Neural progenitor cell (in vitro differentiated cells): ENCODE data around the gene SLC38A8. TPM values are rescaled to one million over a fixed set of nuclear protein-coding genes. Genes with fewer than 3 reads are reported as not detected.

ENCODE experiments used
- DNase-seq: peaks from one replicate; pipeline ENCODE4 v3.0.0-alpha.2; 2016; ENCODE audit warnings: low spot score
- H2AFZ ChIP-seq: fragments of 200-600 bp; sonication (generic); replicated peaks from 2 replicates; pipeline ENCODE4 v1.6.1; 2016; ENCODE audit warnings: antibody characterized with exemption
- H3F3A ChIP-seq: fragments of 200-600 bp; sonication (generic); 2 replicates; pipeline ENCODE4 v1.6.1; 2016; ENCODE audit warnings: antibody characterized with exemption, low read depth
- H3K27ac ChIP-seq: fragments of 200-600 bp; sonication (generic); 2 replicates; pipeline ENCODE4 v1.5.1; 2016; ENCODE audit warnings: mild to moderate bottlenecking
- H3K27me3 ChIP-seq: fragments of 200-600 bp; sonication (generic); 2 replicates; pipeline ENCODE4 v1.6.1; 2016; ENCODE audit warnings: mild to moderate bottlenecking, moderate library complexity
- H3K36me3 ChIP-seq: fragments of 200-600 bp; sonication (generic); 2 replicates; pipeline ENCODE4 v1.5.1; 2016
- H3K4me1 ChIP-seq: fragments of 200-600 bp; sonication (generic); 2 replicates; pipeline ENCODE4 v1.6.1; 2016; ENCODE audit warnings: mixed run types
- H3K4me2 ChIP-seq: fragments of 200-600 bp; sonication (generic); 2 replicates; pipeline ENCODE4 v1.6.1; 2016
- H3K4me3 ChIP-seq: fragments of 200-600 bp; sonication (generic); 2 replicates; pipeline ENCODE4 v1.5.1; 2016
- H3K79me2 ChIP-seq: fragments of 200-600 bp; sonication (generic); 2 replicates; pipeline ENCODE4 v1.6.1; 2016; ENCODE audit warnings: low read depth
- H3K9ac ChIP-seq: fragments of 200-600 bp; sonication (generic); 2 replicates; pipeline ENCODE4 v1.6.1; 2016
- H3K9me3 ChIP-seq: fragments of 200-600 bp; sonication (generic); 2 replicates; pipeline ENCODE4 v1.5.1; 2016; ENCODE audit warnings: low read depth
- H4K20me1 ChIP-seq: fragments of 200-600 bp; sonication (generic); 2 replicates; pipeline ENCODE4 v1.6.1; 2016; ENCODE audit warnings: low read depth
- H3K27ac Mint-ChIP-seq: 3 replicates; pipeline ENCODE4 v1.8.0; 2021; ENCODE audit warnings: mixed read lengths
- H3K27me3 Mint-ChIP-seq: 2 replicates; pipeline ENCODE4 v1.8.0; 2022; ENCODE audit warnings: low read depth, mild to moderate bottlenecking, inconsistent platforms, moderate library complexity, mixed read lengths; ENCODE audit not compliant: insufficient read depth
- H3K36me3 Mint-ChIP-seq: 3 replicates; pipeline ENCODE4 v1.8.0; 2021; ENCODE audit warnings: mixed read lengths
- H3K4me1 Mint-ChIP-seq: 3 replicates; pipeline ENCODE4 v1.8.0; 2021; ENCODE audit warnings: mixed read lengths
- H3K4me3 Mint-ChIP-seq: 3 replicates; pipeline ENCODE4 v1.8.0; 2021; ENCODE audit warnings: mild to moderate bottlenecking, moderate library complexity, mixed read lengths
- H3K9me3 Mint-ChIP-seq: 3 replicates; pipeline ENCODE4 v1.8.0; 2020; ENCODE audit warnings: mixed read lengths
- EZH2 ChIP-seq: fragments of 200-600 bp; sonication (generic); IDR thresholded peaks from 2 replicates; pipeline ENCODE4 v1.6.1; 2017; ENCODE audit warnings: antibody characterized with exemption, mild to moderate bottlenecking, moderate library complexity
- EZH2phosphoT487 ChIP-seq: fragments of 200-600 bp; sonication (generic); IDR thresholded peaks from 2 replicates; pipeline ENCODE4 v1.6.1; 2017; ENCODE audit warnings: antibody characterized with exemption
- total RNA-seq: library from RNA; depleted of rRNA; stranded (reverse); fragments of >200 nt; gene quantifications from 2 replicates; pipeline ENCODE4 v1.2.3, GENCODE V29; 2015; ENCODE audit warnings: low replicate concordance
- TF ChIP-seq, protein P1 (sequence below): fragments of 200-600 bp; sonication (generic); IDR thresholded peaks from 2 replicates; pipeline ENCODE4 v1.5.1; 2017; ENCODE audit warnings: antibody characterized with exemption, mild to moderate bottlenecking

SLC38A8 gene
- total RNA-seq, 1 donor from 2014 or later = not detected

DNA sequence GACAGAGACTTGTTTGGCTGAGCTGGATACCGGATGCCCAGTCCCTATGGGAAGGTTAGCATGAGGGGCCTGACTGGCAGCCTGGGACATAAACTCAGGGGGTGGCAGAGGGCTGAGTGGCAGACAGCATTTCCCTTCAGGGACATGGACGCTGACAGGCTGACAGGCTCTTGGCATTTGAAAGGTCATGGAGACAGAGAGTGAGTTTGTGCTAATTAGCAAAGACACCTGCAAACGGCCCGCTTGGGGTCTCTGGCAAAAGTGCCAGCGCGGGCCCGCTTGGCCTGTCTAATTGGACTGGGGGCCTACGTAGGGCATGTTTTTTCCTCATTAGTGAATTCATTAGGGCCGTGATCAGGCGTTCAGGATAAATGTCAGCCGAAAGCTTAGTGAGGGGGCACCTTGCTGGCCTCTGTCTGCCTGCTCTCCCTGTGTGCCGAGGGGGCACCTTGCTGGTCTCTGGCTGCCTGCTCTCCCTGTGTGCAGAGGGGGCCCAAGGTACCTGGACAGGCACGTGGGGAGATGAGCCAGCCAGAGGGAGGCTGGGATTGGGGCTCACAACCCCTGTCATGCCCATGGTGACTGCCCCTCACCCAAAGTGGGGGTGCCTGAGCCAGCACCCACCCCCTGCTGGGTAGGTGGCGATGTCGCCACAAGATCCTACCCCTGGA is 66.9 kb downstream of the SLC38A8 start:
- H3K79me2 ChIP-seq = no peaks in the 10 kb centered on the region
- Mint-ChIP-seq H3K27me3 (peaks cover 8% of the 10 kb centered on the region), H3K9me3 (peaks cover 24% of the 10 kb centered on the region), H3K27ac (no peak overlapping the region), H3K4me3 (no peak overlapping the region), H3K4me1 (peaks cover 43% of the 10 kb centered on the region), H3K36me3 (peaks cover 28% of the 10 kb centered on the region)
- H3K4me3 ChIP-seq = no peak overlapping the region
- no peaks in the 10 kb centered on the region for H3K9me3 ChIP-seq
- H3K27me3 ChIP-seq = no peaks in the 10 kb centered on the region
- H3K9ac ChIP-seq = no peak overlapping the region
- no peak overlapping the region for H3K4me2 ChIP-seq
- peaks cover 7% of the 10 kb centered on the region for H4K20me1 ChIP-seq
- no peak overlapping the region for H3K27ac ChIP-seq
- no peak for DNase-seq
- peaks cover 10% of the 10 kb centered on the region for H3F3A ChIP-seq
- no peak overlapping the region for H2AFZ ChIP-seq
- no peaks in the 10 kb centered on the region for H3K36me3 ChIP-seq
- TF ChIP-seq EZH2phosphoT487 (no peak), EZH2 (no peak)
- TF ChIP-seq, protein P1, sequence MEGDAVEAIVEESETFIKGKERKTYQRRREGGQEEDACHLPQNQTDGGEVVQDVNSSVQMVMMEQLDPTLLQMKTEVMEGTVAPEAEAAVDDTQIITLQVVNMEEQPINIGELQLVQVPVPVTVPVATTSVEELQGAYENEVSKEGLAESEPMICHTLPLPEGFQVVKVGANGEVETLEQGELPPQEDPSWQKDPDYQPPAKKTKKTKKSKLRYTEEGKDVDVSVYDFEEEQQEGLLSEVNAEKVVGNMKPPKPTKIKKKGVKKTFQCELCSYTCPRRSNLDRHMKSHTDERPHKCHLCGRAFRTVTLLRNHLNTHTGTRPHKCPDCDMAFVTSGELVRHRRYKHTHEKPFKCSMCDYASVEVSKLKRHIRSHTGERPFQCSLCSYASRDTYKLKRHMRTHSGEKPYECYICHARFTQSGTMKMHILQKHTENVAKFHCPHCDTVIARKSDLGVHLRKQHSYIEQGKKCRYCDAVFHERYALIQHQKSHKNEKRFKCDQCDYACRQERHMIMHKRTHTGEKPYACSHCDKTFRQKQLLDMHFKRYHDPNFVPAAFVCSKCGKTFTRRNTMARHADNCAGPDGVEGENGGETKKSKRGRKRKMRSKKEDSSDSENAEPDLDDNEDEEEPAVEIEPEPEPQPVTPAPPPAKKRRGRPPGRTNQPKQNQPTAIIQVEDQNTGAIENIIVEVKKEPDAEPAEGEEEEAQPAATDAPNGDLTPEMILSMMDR = no peak
- peaks cover 12% of the 10 kb centered on the region for H3K4me1 ChIP-seq

DNA sequence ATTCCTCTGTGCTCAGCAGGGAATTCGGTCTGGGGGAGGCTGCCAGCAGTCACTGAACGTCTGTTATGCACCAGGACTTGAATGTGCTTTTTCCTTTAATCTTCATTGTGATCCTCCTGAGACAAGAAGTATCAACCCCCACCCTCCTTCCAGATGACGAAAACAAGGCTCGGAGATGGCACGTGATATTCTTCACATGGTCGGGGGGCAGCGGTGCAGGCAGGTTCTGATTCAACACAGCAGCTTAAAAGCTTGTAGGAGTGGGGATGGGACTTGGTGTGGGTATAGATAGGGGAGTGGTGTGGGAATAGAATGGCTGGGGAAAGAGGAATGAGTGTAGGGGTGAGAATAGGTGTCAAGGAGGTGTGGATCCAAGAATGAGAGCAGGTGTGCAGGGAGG is 68.1 kb downstream of the SLC38A8 start:
- H3K27me3 Mint-ChIP-seq = peaks cover 8% of the 10 kb centered on the region
- no peak overlapping the region for H3K4me3 ChIP-seq
- no peak for DNase-seq
- H3F3A ChIP-seq = peaks cover 10% of the 10 kb centered on the region
- H3K36me3 Mint-ChIP-seq = peaks cover 28% of the 10 kb centered on the region
- no peak overlapping the region for H2AFZ ChIP-seq
- H4K20me1 ChIP-seq = peaks cover 7% of the 10 kb centered on the region
- H3K9me3 ChIP-seq = no peaks in the 10 kb centered on the region
- H3K27me3 ChIP-seq = no peaks in the 10 kb centered on the region
- peaks cover 10% of the 10 kb centered on the region for H3K79me2 ChIP-seq
- H3K4me1 Mint-ChIP-seq = peaks cover 40% of the 10 kb centered on the region
- H3K9me3 Mint-ChIP-seq = peaks cover 24% of the 10 kb centered on the region
- no peak overlapping the region for H3K9ac ChIP-seq
- no peak overlapping the region for H3K4me2 ChIP-seq
- H3K4me3 Mint-ChIP-seq = peak overlapping the region; percentile 16
- peaks cover 20% of the 10 kb centered on the region for H3K4me1 ChIP-seq
- H3K27ac ChIP-seq = no peak overlapping the region
- TF ChIP-seq EZH2phosphoT487 = no peak
- no peak for TF ChIP-seq EZH2
- H3K27ac Mint-ChIP-seq = no peak overlapping the region
- no peaks in the 10 kb centered on the region for H3K36me3 ChIP-seq

GRCh38 chr16:83973581-83974385 is 68.8 kb downstream of the SLC38A8 start:
- Mint-ChIP-seq H3K4me3 (no peak overlapping the region), H3K4me1 (peaks cover 36% of the 10 kb centered on the region), H3K27me3 (peaks cover 8% of the 10 kb centered on the region), H3K9me3 (peaks cover 17% of the 10 kb centered on the region), H3K27ac (peak overlapping the region; percentile 17), H3K36me3 (peaks cover 24% of the 10 kb centered on the region)
- peaks cover 7% of the 10 kb centered on the region for H4K20me1 ChIP-seq
- H3K27me3 ChIP-seq = peaks cover 7% of the 10 kb centered on the region
- DNase-seq = no peak
- no peak overlapping the region for H2AFZ ChIP-seq
- no peak overlapping the region for H3K4me3 ChIP-seq
- H3K4me1 ChIP-seq = peaks cover 21% of the 10 kb centered on the region
- TF ChIP-seq EZH2 (no peak), EZH2phosphoT487 (no peak)
- TF ChIP-seq, protein P1 = no peak
- H3F3A ChIP-seq = peaks cover 6% of the 10 kb centered on the region
- no peak overlapping the region for H3K4me2 ChIP-seq
- no peaks in the 10 kb centered on the region for H3K36me3 ChIP-seq
- no peak overlapping the region for H3K9ac ChIP-seq
- H3K27ac ChIP-seq = no peak overlapping the region
- H3K9me3 ChIP-seq = no peaks in the 10 kb centered on the region
- H3K79me2 ChIP-seq = peaks cover 10% of the 10 kb centered on the region
